ENCODE results near the gene CHM. TPM values are rescaled to one million over a fixed set of nuclear protein-coding genes. Genes with fewer than 3 reads are reported as not detected.

CHM gene
- total RNA-seq, 1 donor from 2014 or later: 33.8 TPM

DNA sequence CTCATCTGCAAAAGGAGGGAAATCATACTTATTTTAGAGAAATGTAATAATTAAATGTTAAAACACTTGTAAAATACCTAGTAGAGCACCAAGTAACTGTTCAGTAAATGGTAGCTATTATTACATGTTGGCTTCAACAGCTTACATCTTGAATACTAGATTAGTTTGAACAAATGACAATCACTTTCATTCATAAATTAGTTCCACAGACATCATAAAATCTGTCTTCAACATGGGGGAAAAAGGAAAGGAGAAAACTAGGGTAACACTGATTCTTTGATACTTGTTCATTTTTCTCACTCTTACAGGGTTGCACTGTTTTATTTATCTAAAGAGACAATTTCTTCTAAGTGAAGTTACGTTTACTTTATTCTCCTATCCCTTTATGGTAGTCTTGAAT lies 51.7 kb downstream of the CHM start:
- H3K9me3 Mint-ChIP-seq: no peaks in the 10 kb centered on the region
- peaks cover 33% of the 10 kb centered on the region for H3K4me1 Mint-ChIP-seq
- DNase-seq (ENCODE audit: low read depth, low spot score): no peak
- TF ChIP-seq, protein P1, sequence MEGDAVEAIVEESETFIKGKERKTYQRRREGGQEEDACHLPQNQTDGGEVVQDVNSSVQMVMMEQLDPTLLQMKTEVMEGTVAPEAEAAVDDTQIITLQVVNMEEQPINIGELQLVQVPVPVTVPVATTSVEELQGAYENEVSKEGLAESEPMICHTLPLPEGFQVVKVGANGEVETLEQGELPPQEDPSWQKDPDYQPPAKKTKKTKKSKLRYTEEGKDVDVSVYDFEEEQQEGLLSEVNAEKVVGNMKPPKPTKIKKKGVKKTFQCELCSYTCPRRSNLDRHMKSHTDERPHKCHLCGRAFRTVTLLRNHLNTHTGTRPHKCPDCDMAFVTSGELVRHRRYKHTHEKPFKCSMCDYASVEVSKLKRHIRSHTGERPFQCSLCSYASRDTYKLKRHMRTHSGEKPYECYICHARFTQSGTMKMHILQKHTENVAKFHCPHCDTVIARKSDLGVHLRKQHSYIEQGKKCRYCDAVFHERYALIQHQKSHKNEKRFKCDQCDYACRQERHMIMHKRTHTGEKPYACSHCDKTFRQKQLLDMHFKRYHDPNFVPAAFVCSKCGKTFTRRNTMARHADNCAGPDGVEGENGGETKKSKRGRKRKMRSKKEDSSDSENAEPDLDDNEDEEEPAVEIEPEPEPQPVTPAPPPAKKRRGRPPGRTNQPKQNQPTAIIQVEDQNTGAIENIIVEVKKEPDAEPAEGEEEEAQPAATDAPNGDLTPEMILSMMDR (conservative IDR thresholded peaks at IDR 0.05): no peak
- H3K36me3 Mint-ChIP-seq (ENCODE audit: low read depth): peaks cover under 1% of the 10 kb centered on the region
- no peaks in the 10 kb centered on the region for H3K27me3 Mint-ChIP-seq (ENCODE audit: low read depth)
- H3K4me3 Mint-ChIP-seq: no peak overlapping the region
- H3K27ac Mint-ChIP-seq (ENCODE audit: unreplicated experiment): no peak overlapping the region

DNA sequence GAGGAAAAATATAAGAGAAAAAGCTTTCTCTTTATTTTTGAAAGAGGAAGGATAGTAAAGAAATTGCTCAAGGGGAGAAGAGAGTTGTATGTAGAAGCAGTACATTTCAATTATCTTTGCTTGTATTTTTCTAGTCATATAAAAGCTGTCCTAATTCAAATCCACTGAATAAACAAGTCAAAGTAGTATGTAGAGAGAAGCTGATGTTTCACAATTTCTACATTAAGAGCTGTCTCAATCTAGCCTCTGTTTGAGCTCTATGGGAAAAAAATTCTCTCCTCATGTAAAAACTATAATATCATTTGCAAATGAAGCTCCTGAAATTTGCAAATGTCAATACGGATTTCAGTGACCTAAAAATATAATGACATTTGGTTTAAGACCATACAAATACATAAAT lies 52.6 kb downstream of the CHM start:
- H3K4me3 Mint-ChIP-seq: no peak overlapping the region
- no peak overlapping the region for H3K27ac Mint-ChIP-seq (ENCODE audit: unreplicated experiment)
- H3K27me3 Mint-ChIP-seq (ENCODE audit: low read depth): no peaks in the 10 kb centered on the region
- TF ChIP-seq, protein P1 (conservative IDR thresholded peaks at IDR 0.05): no peak
- no peak for DNase-seq (ENCODE audit: low read depth, low spot score)
- H3K9me3 Mint-ChIP-seq: peaks cover 4% of the 10 kb centered on the region
- peaks cover 9% of the 10 kb centered on the region for H3K36me3 Mint-ChIP-seq (ENCODE audit: low read depth)
- peaks cover 33% of the 10 kb centered on the region for H3K4me1 Mint-ChIP-seq

DNA sequence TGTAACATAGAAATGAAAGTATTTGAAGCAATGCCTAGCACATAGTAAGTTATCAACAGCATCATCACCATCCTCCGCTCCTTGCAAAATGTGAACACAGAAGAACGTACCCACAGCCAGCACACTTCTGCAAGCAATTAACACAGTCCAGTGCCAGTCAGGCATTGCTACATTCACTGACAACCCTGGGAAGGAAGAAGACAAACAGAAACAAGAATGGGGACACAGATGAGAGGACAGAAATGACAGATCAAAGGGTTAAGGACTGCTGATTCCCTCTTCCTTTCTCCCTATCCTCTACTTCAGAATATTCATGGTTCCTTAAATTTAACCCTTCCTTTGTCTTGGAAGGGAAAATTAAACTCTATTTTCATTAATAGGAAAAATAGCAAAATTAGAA lies 53.1 kb downstream of the CHM start:
- peaks cover 33% of the 10 kb centered on the region for H3K4me1 Mint-ChIP-seq
- no peaks in the 10 kb centered on the region for H3K27me3 Mint-ChIP-seq (ENCODE audit: low read depth)
- H3K27ac Mint-ChIP-seq (ENCODE audit: unreplicated experiment): no peak overlapping the region
- H3K9me3 Mint-ChIP-seq: peaks cover 4% of the 10 kb centered on the region
- H3K4me3 Mint-ChIP-seq: no peak overlapping the region
- no peak for DNase-seq (ENCODE audit: low read depth, low spot score)
- H3K36me3 Mint-ChIP-seq (ENCODE audit: low read depth): peaks cover 12% of the 10 kb centered on the region
- TF ChIP-seq, protein P1 (conservative IDR thresholded peaks at IDR 0.05): no peak

DNA sequence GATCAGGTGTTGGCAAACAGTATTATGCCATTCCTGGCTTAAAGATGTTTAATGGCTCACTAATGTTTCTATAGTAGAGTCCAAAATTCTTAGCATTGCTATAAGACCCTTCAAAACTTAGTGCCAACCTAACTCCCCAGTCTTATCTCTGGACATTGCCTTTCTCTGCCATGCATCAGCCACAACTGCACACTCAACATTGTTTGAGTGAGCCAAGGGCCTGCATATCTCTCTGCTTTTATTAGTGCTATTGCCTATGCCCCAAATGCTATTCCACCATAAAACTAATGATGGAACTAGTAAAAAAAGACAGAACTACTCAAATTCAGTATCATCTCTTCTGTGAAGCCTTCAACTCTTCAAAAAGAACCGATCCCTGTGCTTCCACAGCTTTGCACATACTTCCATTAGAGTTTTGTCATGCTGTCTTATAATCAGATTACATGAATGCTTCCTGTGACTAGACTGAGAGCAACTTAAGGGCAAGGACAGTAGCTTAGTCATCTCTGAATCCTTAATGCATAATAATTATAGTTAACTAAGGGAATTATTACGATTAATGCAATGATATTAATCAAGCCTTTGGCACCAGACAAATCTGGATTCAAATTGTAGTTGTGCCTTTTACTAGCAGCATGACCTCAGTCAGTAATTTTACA lies 53.7 kb downstream of the CHM start:
- Mint-ChIP-seq H3K36me3 (ENCODE audit: low read depth) (peaks cover 16% of the 10 kb centered on the region), H3K4me3 (no peak overlapping the region), H3K4me1 (peaks cover 33% of the 10 kb centered on the region), H3K9me3 (peaks cover 5% of the 10 kb centered on the region), H3K27me3 (ENCODE audit: low read depth) (no peaks in the 10 kb centered on the region), H3K27ac (ENCODE audit: unreplicated experiment) (no peak overlapping the region)
- no peak for DNase-seq (ENCODE audit: low read depth, low spot score)
- TF ChIP-seq, protein P1 (conservative IDR thresholded peaks at IDR 0.05): no peak

DNA sequence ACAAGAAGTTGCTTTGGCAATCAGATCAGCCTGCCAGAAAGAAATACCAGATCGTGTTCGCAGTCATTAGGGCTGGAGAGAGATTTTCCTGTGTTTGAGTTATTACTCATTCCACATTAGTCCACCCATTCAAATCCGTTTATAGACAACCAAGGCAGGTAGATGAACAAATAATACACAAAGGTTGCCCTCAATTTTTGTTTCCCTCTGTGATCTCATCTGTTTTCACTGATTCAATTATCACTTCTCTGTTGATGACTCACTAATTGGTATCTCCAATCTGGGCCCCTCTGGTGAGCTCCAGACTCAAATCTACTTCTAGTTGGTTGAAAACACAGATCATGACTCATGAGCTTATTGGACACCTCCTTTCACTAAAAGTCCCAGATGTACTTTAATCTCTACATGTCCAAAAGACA lies 54.5 kb downstream of the CHM start:
- Mint-ChIP-seq H3K27me3 (ENCODE audit: low read depth) (no peaks in the 10 kb centered on the region), H3K4me3 (no peak overlapping the region), H3K9me3 (peaks cover 14% of the 10 kb centered on the region), H3K36me3 (ENCODE audit: low read depth) (peaks cover 25% of the 10 kb centered on the region), H3K27ac (ENCODE audit: unreplicated experiment) (no peak overlapping the region), H3K4me1 (peaks cover 33% of the 10 kb centered on the region)
- DNase-seq (ENCODE audit: low read depth, low spot score): no peak
- TF ChIP-seq, protein P1 (conservative IDR thresholded peaks at IDR 0.05): no peak
